Ramos (cell line): Measurements from ENCODE around the gene SLC26A11.

Source experiments
- in situ Hi-C: fragments of 300-500 bp; cut with MboI; formaldehyde crosslinking; loops from one replicate; pipeline ENCODE4 v1.14.3; 2022; ENCODE audit warnings: low sequenced_read_pairs; ENCODE audit not compliant: unreplicated experiment

SLC26A11 gene

GRCh38 chr17:80220054-80220735 is at the start of gene SLC26A11, which contains the start of gene SGSH:
Gene SLC26A11 (plus strand): TSS chr17:80220427. CDS start chr17:80221561, 1,134 bp downstream.
Gene SGSH (minus strand): TSS chr17:80220333. CDS start chr17:80220313, 20 bp downstream.
- in situ Hi-C loops = no loop called here

DNA sequence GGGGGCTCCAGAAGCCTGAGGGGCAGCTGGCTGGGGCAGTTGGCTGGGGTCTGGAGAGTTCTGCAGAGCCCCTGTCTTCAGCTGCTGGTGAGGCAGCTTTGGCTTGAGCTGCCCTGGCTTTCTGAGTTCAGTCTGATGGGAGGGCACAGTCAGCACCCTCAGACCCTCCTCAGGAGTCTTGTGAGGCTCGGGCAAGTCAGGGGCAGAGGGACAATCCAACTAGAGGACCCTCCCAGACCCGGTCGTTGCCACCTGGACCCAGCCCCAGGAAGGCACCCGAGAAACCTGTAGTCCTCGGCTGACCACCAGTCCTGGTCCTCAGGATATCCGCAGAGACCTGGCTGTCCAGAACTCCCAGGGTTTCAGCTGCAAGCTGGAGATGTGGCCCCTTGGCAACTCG is 48.5 kb upstream of the SLC26A11 start:
- in situ Hi-C loops = no loop called here

DNA sequence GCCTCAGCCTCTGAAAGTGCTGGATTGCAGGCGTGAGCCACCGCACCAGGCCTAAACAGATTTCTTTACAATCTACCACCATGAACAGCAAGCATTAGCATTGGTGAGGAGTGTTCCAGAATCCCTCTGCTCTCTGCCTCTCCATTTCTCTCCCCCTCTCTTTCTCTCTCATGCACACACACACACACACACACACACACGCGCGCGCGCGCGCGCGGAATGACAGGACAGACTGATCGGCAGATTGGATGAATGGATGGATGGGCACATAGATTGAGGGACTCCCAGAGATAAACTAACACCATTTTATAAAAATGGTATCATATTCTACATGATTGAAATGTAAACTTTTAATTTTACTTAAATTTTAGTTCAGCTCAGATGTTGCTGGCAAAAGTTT is 47.1 kb upstream of the SLC26A11 start:
- in situ Hi-C loops = no loop called here

DNA sequence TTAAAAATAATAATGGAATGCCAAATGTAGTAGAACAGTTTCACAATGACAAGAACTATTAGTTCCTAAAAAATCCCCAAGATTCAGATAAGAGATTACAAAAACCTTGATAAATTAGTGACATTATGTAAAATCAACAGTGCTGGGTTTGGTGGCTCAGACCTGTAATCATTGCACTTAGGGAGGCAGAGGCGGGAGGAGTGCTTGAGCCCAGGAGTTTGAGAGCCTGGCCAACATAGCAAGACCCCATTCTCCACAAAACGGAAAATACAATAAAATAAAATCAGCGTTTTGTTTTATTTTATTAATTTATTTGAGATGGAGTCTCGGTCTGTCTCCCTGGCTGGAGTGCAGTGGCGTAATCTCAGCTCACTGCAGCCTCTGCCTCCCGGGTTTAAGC is 46.3 kb upstream of the SLC26A11 start:
- in situ Hi-C loops = no loop called here

DNA sequence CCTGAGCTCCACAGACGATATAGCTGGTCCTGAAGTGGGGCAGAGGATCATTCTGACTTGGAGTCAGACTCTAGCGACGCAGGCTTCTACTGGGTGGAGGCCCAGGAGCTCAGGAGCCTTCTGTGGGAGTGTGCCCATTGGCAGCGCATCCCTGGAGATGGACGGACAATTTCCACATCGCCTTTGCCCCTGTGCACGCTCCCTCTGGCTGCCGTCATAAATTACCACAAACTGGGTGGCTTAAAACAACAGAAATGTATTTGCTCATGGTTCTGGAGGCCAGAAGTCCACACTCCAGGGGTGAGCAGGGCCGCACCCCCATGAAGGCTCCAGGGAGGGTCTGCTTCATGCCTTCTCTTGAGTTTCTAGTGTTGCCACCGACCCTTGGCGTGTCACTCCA is 43.5 kb upstream of the SLC26A11 start:
- in situ Hi-C loops = no loop called here

- in situ Hi-C loops = no loop called here
These were observed 42.1 kb upstream of the SLC26A11 start for GRCh38 chr17:80177986-80178595.

DNA sequence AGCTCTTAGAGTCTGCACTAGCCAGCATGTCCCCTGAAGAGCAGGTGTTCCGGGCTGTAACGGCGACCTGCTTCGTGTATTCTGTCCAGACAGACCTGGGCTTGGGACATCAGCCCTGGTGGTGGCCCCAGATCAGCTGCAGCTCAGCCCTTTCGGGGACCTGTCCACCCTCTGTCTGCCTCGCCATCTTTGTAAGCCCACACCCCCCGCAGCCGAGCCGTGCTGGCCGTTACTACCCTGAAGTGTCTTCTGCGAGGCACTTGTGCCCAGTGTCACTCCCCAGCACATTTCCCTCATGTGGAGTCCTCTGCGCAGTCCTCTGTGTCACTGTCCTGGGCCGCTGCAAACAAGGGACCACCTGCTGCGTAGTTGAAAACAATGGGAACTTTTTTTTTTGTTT is 40.0 kb upstream of the SLC26A11 start:
- in situ Hi-C loops = no loop called here

GRCh38 chr17:80181431-80181830 is 38.8 kb upstream of the SLC26A11 start:
- in situ Hi-C loops = no loop called here

DNA sequence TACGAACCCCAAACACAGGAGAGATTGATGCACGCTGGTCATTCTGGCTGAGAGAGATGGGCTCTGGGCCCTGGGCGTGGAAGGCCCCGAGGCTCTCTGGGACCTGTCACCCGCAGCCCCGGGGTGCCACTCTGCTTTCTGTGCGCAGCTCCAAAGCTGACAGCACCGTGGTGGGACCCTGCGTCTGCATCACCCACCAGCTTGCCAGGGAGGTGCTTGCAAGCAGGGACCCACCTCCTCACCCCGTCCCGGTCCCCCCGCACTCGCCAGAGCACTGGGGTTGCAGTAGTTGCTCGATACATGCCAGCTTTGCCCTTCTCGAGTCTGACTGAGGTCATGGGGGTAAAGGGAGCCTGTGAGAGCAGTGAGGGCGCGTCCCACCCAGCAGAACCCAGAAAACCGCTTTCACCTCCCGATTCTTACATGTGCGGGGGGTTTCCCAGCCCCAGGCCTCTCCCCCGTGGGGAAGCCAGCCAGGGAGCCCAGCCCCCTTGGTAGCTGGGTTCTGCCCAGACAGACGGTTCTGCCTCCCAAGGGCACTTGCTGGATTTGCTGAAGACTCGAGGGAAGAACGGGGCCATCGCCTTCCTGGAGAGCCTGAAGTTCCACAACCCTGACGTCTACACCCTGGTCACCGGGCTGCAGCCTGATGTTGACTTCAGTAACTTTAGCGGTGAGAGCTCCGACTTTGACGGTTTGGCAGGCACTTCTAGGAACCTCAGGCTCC is 37.9 kb upstream of the SLC26A11 start:
- in situ Hi-C loops = no loop called here

- in situ Hi-C loops = no loop called here
These were observed 37.4 kb upstream of the SLC26A11 start for GRCh38 chr17:80182845-80183223.

DNA sequence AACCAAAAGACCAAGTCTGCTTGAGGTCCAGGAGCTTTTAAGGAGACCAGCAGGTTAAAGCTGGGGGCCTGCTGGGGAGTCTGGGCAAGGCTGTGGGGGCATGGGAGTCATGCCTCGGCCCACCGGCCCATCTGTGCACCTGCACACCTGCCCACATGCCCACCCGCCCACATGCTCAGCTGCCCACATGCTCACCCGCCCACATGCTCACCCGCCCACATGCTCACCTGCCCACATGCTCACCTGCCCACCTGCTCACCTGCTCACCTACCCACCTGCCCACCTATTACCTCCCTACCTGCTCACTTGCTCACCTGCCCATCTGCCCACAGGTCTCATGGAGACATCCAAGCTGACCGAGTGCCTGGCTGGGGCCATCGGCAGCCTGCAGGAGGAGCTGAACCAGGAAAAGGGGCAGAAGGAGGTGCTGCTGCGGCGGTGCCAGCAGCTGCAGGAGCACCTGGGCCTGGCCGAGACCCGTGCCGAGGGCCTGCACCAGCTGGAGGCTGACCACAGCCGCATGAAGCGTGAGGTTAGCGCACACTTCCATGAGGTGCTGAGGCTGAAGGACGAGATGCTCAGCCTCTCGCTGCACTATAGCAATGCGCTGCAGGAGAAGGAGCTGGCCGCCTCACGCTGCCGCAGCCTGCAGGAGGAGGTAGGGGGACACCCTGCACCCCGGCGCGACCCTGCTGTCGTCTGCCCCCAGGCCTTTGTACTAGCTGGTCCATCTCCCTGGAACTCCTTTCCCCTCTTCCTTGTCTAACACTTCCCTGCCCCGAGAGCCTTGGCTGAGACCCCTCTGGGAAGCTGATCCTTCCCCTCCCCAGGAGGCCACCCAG is 36.4 kb upstream of the SLC26A11 start:
- in situ Hi-C loops = no loop called here

DNA sequence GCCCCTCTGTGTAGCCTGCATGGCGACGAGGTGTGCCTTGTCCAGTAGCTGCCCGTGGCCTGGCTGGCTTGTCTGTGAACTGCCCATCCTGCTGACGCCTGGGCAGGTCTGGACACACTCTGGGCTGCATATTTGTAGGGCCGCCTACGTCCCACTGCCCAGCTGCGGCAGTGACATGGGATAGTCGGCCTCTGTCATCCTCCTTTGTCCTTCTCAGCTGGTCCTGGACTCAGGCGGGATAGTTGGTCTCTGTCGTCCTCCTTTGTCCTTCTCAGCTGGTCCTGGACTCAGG is 35.9 kb upstream of the SLC26A11 start:
- in situ Hi-C loops = no loop called here

DNA sequence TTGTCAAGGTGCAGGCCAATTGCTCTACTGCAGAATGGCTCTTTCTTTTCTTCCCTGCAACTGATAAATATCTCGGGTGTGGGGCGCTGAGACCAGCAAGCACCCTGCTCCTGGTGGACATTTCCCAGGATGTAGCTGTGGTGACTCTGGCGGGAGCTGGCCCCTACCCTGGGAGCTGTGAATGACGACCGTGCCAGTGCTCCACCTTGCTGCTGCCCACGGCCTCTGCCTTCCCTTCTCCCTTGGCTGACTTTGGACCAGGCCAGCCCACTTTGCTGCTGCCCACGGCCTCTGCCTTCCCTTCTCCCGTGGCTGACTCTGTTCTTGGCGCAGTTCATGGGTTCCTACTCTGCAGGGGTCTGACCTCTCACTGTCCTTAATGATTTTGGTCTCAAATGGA is 34.3 kb upstream of the SLC26A11 start:
- in situ Hi-C loops = no loop called here

DNA sequence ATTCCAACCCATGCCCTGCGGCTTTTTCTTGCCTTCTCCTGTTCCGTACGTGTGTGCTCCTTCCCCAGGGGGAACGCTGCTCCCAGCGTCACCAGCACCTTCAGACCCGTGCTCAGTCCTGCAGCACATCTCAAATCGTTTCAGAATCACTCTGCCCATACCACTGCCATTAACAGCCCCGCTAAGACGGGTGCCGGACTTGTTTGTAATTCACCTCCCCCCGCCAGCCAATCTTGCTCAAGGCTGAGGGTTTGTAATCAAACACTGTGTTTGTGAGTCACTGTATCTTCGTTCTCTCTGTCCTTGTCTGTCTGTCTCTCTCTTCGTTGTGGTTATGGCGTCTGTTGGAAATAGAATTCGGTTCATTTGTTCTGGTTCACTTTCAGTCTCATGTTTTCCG is 33.1 kb upstream of the SLC26A11 start:
- in situ Hi-C loops = no loop called here

GRCh38 chr17:80187515-80187941 is 32.7 kb upstream of the SLC26A11 start:
- in situ Hi-C loops = no loop called here

GRCh38 chr17:80189611-80190010 is 30.6 kb upstream of the SLC26A11 start:
- in situ Hi-C loops = no loop called here

GRCh38 chr17:80190716-80191115 is 29.5 kb upstream of the SLC26A11 start:
- in situ Hi-C loops = no loop called here

- in situ Hi-C loops = no loop called here
These were observed 29.0 kb upstream of the SLC26A11 start for GRCh38 chr17:80191192-80191591.

DNA sequence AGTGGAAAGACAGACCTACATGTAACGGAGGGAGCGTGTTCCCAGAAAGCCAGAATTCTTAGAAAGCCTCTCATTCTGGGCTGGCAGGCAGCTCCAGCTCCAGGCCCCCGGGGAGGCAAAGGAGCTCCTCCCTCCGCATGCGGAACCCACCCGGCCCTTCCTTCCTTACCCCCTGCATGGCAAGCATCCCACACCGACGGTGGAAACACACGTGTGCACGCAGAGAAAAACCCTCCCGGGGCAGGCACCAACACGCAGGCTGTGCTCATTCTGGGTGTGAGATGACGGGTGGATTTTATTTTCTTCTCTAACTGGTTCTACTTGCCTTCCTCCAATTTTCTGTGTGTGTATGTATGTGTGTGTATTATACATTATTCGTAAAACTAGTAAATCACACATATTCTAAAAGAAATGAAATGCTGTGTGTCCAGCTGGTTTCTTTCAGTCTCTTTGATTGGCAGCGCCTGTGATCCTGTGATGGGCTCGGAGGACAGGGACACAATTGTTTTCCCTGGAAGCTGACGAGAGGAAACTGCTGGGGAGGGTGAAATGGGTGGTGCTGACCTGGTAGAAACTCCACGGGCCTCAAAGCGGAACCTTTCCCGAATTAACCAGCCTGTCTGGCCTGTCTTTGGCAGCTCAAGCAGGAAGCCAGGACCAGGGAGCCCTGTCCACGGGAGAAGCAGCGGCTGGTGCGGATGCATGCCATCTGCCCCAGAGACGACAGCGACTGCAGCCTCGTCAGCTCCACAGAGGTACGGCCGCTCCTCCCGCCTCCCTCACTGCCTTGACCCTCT is 28.2 kb upstream of the SLC26A11 start:
- in situ Hi-C loops = no loop called here

DNA sequence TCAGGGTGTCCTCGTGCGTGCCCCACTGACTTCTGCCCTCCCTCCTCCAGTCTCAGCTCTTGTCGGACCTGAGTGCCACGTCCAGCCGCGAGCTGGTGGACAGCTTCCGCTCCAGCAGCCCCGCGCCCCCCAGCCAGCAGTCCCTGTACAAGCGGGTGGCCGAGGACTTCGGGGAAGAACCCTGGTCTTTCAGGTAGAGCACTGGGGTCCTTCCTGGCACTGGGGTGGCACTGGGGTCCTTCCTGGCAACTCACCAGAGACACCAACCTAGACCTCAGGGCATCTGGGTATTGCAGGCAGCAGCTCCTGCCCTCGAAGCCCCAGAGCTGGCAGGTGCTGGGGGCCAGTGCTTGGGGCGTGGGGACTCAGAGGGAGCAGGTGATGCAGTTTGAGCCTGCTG is 25.1 kb upstream of the SLC26A11 start:
- in situ Hi-C loops = no loop called here
